Activated CD4-positive, alpha-beta T cell treated with anti-CD3 and anti-CD28 coated beads for 4 hours (primary cell): ENCODE results near the gene IFNAR2.
"Not testable (repeated sequence)": the region's sequence is repeated elsewhere in the genome, so short reads cannot be mapped to it uniquely, and the experiment has no call there.

ENCODE experiments used
- DNase-seq, 2 donors: peaks; one replicate each; pipeline ENCODE4 v3.0.0-alpha.2; 2020

The IFNAR2 gene

DNA sequence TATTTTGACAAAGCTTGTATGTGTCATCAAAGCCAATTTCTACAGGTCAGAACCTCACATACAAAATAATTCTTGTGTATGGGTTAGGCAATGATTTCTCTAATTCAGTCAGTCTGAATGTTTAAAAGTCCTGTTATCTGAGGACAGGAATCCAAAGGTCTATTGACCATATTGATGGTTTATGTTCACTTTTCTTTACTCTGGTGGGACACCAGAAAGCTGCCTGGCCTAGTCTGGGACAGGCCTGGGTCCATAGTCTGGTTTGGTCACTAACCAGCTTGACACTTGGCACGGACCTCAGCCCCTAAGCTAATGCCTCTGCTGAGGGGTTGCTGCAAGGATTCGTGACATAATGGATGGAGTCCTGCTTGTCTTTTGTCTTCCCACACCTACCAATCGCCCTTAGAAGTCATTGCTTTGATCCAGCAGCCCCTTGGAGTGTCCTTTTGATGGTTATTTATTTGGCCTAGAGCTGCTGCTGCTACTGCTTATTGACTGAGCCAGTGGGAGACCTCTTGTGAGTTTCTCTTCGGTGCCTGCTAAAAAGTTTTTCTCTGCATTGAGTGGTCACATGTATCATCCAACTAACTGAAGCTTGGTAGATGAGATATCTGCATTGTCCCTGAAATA, 15.7 kb downstream of the IFNAR2 start:
- DNase-seq: no peak

- no peak for DNase-seq
Measured at GRCh38 chr21:33246506-33246905, 16.8 kb downstream of the IFNAR2 start.

- no peak for DNase-seq
Measured at GRCh38 chr21:33246963-33247362, 17.2 kb downstream of the IFNAR2 start.

- DNase-seq: no peak
Measured at GRCh38 chr21:33247599-33247998, 17.9 kb downstream of the IFNAR2 start.

DNA sequence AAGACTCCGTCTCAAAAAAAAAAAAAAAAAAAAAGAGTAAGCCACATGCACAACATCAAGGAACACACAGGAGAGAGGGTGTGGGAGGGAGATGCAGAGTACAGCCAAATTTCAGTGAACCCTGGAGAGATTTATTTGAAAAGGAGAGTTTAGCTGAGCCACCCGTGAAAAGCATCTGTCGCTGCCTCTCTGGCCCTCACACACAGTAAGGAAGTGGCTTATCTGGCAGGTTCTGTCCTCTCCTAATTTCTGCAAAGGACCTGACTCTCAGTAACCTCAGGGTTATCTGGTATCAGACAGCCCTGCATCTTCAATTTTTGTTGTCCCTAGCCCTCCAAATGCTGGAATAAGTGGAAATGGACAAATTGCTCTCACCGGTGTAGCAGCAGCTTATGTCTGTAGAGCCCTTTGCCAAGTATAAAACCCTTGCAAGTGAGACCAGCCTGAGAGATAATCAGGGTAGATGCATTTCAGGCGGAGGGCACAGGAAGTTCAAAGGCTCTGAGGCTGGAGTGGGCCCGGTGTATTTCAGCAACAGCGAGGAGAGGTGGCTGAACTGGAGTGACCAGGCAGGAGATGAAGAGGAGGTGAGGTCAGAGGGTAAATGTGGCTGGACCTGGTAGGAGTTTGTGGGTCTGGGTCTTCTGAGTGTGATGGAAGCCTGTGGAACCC, 19.7 kb downstream of the IFNAR2 start:
- no peak for DNase-seq

DNA sequence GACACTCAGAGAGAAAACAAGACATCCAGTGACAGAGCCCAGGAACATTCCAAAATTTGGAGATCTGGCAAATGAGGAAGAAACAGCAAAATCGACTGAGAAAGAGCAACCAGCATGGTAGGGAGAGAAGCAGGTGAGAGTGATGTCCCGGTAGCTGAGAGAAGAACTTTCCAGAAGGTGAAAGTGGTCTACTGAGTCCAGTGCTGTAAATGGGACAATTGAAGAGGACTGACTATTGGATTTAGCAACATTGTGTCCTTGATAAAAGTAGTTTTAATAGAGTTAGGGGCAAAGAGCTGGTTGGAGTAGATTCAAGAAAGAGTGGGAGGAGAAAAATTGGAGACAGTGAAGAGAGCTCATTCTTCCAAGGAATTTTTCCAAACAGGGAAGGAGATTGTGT, 21.4 kb downstream of the IFNAR2 start:
- no peak for DNase-seq

- DNase-seq: not testable (repeated sequence)
Measured at GRCh38 chr21:33253382-33253781, 23.6 kb downstream of the IFNAR2 start.

DNA sequence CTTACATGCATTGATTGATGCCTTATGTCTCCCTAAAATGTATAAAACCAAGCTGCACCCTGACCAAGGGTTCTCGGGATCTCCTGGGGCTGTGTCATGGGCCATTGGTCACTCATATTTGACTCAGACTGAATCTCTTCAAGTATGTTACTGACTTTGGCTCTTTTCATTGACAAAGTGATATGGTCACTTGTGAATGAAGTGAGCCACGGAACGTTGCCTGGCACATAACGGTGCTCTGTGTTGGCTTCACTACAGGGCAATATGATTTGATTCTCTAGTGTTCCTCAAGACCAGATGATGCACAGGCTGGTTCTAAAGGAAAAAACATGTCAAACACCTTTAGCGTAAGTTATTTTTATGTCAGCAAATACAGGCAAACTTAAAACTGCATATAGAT, 25.0 kb downstream of the IFNAR2 start:
- DNase-seq: no peak

- no peak for DNase-seq
Measured at GRCh38 chr21:33255404-33255803, 25.7 kb downstream of the IFNAR2 start.

- peak in 1 of 2 donors; percentile 39 for DNase-seq
Measured at GRCh38 chr21:33256019-33256418, 26.3 kb downstream of the IFNAR2 start.

DNA sequence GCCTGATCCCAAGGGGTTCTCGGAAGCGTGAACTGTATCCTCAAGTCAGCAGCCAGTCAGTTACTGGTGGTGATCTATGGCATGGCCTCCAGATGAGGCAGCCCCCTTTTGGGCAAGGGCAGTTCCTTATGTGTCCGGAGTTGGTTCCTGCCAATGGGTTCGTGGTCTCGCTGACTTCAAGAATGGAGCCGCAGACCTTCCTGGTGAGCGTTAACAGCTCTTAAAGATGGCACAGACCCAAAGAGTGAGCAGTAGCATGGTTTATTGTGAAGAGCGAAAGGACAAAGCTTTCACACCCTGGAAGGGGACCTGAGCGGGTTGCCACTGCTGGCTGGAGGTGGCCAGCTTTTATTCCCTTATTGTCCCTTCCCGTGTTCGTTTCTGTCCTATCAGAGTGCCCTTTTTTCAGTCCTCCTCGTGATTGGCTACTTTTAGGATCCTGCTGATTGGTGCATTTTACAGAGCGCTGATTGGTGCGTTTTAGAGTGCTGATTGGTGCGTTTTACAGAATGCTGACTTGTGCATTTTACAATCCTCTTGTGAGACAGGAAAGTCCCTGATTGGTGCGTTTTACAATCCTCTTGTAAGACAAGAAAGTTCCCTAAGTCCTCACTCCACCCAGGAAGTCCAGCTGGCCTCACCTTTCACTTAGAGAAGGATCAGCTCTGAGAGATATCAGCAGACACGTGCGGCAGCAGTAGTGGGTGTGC, 27.5 kb downstream of the IFNAR2 start:
- no peak for DNase-seq

DNA sequence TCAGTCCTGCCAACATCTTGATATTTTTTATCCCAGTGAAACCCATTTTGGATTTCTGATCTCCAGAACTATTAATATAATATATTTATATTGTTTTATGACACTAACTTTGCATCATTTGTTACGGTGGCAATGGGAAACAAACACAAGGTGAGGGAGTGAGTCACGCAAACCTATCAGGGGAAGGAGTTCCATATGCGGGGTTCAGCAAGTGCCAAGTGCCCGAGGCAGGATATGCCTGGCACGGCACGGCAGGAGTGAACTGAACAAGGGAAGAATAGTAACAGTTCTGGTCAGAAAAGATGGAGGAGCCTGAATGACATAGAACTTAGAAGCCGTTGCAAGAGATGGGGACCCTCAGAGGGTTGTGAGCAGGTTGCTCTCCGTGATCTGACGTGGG, 28.7 kb downstream of the IFNAR2 start:
- DNase-seq: no peak

DNA sequence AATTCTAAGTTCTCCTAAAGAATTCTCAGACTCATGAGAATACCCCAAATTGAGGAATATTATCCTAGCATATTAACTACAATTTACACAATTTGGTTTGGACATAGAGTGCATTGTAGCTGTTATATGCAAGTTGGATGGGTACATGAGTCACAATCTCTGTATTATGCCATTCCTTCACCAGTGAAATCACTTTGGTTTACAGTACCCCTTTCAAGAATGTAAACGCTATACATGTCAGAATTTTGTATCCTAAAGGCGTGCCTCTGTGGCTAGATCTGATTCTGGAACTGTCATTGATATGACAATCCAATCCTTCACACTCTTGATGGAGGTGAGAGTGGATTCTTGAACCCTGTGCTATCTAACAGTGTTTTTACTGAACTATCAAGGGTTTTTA, 29.7 kb downstream of the IFNAR2 start:
- DNase-seq: no peak

- DNase-seq: no peak
Measured at GRCh38 chr21:33259995-33260394, 30.3 kb downstream of the IFNAR2 start.

- DNase-seq: no peak
Measured at GRCh38 chr21:33261635-33262034, 31.9 kb downstream of the IFNAR2 start.

- DNase-seq: no peak
Measured at GRCh38 chr21:33262921-33263320, 33.2 kb downstream of the IFNAR2 start.

- no peak for DNase-seq
Measured at GRCh38 chr21:33264561-33264960, 34.8 kb downstream of the IFNAR2 start.

GRCh38 chr21:33265664-33266049, 35.9 kb downstream of the IFNAR2 start:
- DNase-seq: no peak

- DNase-seq: peak; percentile 67 to 78
Measured at GRCh38 chr21:33266050-33266788, 36.5 kb downstream of the IFNAR2 start, which contains the start of gene IL10RB. TSS of gene IL10RB (plus strand) at chr21:33266367. CDS start at chr21:33266466, 99 bp downstream.

- peak in 1 of 2 donors; percentile 27 for DNase-seq
Measured at GRCh38 chr21:33266789-33267135, 37.0 kb downstream of the IFNAR2 start.

- DNase-seq: no peak
Measured at GRCh38 chr21:33267250-33267649, 37.5 kb downstream of the IFNAR2 start.

- no peak for DNase-seq
Measured at GRCh38 chr21:33268393-33268736, 38.6 kb downstream of the IFNAR2 start.

DNA sequence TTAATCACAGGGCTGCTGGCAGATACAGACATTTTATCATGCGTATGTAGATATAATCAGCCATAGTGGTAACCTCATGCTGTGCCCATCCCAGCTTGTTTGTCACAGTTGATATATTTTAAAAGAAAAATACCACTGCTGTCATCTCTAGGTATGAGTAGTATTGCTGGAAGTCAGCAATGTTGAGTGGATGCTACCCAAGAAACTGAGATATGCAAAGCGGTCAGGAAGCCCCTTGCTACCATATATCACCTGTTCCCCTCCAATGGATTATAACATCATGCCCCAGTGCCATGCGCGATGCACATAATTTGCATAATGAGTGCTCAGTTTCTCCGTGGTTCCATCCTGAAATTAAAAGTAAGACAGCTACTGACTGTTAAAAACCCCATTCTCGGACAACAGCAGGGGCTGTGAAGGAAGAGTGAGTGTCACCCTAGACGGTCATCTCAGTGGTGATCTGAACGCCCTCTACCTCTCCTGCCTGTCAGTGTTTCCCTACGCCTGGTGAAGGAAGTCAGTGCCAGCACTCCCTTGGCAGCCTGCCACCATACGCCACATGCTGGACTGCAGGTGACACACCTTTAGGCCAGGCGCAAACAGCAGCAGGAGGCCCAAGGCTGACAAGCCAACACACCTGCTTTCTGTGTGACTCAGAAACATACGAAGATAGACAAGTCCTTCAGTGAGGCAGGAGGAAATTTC, 39.2 kb downstream of the IFNAR2 start:
- DNase-seq: peak; percentile 40 to 41
